Mammary epithelial cell (primary cell): Measurements from ENCODE around the gene TFAP2A.

Source experiments
- CTCF ChIP-seq, 2 donors: IDR thresholded peaks in 1 of 2; conservative IDR thresholded peaks in 1 of 2; 2 replicates each; pipeline ENCODE4 v1.5.1; 2011 to 2012; ENCODE audit warnings: inconsistent platforms in 2 of 2, low read length in 2 of 2, mild to moderate bottlenecking in 2 of 2, control low read depth in 1 of 2, low read depth in 1 of 2; ENCODE audit not compliant: insufficient read depth in 1 of 2; ENCODE audit errors: extremely low read depth in 1 of 2
- EZH2 ChIP-seq: IDR thresholded peaks from 2 replicates; pipeline ENCODE4 v1.6.1; 2012; ENCODE audit warnings: low read length, inconsistent platforms, borderline replicate concordance

- TF ChIP-seq CTCF (conservative IDR thresholded peaks at IDR 0.05 in 1 of 2, IDR thresholded peaks at IDR 0.05 in 1 of 2; ENCODE audit: extremely low read depth in 1 of 2, insufficient read depth in 1 of 2, low read depth in 1 of 2, low read length in 2 of 2) (no peak), EZH2 (no peak)
These were observed 6.5 kb upstream of the TFAP2A start for GRCh38 chr6:10421158-10421920.
